GM18951 (cell line): ENCODE data around the gene TMEM131.

Experiments used
- POLR2A ChIP-seq: IDR thresholded peaks from 4 replicates; pipeline ENCODE4 v1.6.1; 2011; ENCODE audit warnings: mild to moderate bottlenecking; ENCODE audit not compliant: insufficient read length, insufficient read depth; ENCODE audit errors: extremely low read depth
- in situ Hi-C: fragments of 300-500 bp; cut with MboI; formaldehyde crosslinking; loops from one replicate; pipeline ENCODE4 v1.12.0; 2022; ENCODE audit warnings: low sequenced_read_pairs, mixed read lengths, inconsistent platforms; ENCODE audit not compliant: unreplicated experiment

Gene TMEM131

GRCh38 chr2:97950329-97951154 lies 45.2 kb downstream of the TMEM131 start:
- in situ Hi-C loops = no loop called here
- TF ChIP-seq POLR2A = no peak

DNA sequence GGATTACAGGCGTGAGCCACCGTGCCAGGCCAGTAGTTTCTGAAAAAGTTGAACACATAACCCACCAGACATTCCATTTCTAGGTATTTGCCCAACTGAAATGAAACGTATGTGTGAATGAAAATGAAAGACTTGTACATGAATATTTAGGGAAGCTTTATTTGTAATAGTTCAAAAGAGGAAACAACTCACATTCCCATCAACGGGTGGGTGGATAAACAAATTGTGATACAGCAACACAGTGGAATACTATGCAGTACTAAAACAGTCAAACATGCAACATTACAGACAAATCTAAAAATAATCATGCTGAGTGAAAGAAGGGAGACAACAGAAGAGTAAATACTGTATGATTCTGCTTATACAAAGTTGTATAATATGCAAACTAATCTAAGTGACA lies 46.8 kb downstream of the TMEM131 start:
- in situ Hi-C loops = no loop called here
- TF ChIP-seq POLR2A = no peak

DNA sequence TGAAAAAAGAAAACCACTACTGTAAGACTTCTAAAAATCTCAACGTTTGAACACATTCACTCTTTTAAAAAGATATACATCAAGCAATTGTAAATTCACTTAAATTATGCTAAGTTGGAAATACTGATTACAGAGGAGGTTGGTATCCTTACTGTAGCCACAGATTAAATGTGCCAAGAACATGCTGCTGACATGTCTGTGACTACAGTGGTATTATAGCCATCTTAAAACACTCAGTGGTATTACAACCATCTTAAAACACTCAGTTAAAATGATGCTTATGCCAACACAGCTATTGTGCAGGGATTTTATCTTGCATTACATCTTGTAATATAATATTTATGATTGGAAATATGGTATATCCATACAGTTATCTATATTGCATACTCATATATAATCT lies 50.0 kb downstream of the TMEM131 start:
- in situ Hi-C loops = no loop called here
- no peak for TF ChIP-seq POLR2A

GRCh38 chr2:97936881-97937280 lies 58.9 kb downstream of the TMEM131 start:
- in situ Hi-C loops = no loop called here

GRCh38 chr2:97936199-97936598 lies 59.5 kb downstream of the TMEM131 start:
- no peak for TF ChIP-seq POLR2A
- in situ Hi-C loops = no loop called here

More at GRCh38 chr2:97936881-97937280, 58.9 kb downstream of the TMEM131 start:
- no peak for TF ChIP-seq POLR2A

- no peak for TF ChIP-seq POLR2A
- in situ Hi-C loops = no loop called here
Observed at GRCh38 chr2:97935719-97936161, 60.0 kb downstream of the TMEM131 start.

DNA sequence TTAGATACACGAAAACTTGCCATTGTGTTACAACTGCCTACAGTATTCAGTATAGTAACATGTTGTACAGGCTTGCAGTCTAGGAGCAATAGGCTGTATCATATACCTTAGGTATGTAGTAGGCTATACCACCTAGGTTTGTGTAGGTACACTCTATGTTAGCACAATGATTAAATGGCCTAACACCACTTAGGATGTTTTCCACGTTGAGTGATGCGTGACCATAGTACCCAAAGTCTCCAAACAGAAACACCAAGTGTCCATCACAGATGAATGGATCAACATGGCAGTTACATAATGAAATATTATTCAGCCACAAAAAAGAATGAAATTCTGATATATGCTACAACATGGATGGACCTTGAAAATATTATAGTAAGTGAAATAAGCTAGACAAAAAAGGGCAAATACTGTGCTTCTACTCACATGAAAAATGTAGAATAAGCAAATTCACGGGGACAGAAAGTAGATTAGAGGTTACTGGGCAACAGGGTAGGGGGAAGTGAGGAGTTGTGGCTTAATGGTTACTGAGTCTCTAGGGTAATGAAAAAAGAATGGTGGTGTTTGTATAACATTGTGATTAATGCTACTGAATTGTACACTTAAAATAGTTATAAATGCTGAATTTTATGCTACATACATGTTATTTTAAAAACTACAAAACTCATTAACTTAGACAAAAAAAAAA lies 62.6 kb downstream of the TMEM131 start:
- in situ Hi-C loops = no loop called here
- no peak for TF ChIP-seq POLR2A

DNA sequence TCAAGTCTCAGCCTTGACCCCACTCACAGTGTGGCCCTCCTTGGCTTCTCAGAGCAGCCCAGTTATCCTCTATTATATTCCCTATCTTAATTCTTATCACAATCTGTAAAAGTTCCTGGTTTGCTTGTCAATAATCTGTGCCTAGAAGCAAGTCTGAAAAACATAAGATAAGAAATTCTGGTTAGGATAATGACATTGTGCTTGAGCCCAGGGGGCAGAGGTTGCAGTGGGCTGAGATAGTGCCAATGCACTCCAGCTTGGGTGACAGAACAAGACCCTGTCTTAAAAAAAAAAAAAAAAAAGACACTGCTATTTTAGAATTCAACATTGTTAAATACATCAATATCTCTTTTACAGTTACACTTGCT lies 63.9 kb downstream of the TMEM131 start:
- TF ChIP-seq POLR2A = no peak
- in situ Hi-C loops = no loop called here

DNA sequence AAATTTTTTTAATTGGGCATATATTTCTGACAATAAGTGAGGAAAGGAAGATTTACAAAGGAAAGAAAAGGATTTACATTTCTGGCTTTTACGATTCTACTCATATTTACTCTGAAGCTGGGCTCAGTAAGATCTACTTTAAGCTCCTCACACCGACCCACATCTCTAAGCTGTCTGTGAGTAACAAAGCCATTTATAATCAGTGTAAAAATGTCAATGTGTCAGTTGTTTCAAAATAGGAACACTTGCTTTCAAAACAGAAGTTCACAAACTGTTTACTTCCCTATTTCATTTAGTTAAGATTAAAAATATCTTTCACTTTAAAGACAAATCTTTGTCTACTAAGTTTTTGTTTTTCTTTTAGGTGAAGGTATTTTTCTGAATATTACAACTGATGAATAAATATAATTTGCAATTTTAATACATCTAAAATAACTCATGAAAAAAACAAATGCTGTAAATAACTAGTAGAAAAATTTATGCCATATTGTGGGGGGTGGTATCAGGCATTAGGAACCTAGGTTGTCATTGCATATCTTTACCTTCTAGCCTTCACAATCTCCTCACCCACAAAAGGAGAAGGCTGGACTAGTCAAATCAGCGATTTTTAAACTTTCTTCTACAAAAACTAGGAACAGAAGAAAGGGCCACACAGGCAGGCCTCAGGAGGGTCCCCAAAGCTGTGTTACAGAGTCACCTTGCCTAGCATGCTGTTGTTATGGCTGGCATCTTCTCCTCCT lies 64.5 kb downstream of the TMEM131 start:
- no peak for TF ChIP-seq POLR2A

DNA sequence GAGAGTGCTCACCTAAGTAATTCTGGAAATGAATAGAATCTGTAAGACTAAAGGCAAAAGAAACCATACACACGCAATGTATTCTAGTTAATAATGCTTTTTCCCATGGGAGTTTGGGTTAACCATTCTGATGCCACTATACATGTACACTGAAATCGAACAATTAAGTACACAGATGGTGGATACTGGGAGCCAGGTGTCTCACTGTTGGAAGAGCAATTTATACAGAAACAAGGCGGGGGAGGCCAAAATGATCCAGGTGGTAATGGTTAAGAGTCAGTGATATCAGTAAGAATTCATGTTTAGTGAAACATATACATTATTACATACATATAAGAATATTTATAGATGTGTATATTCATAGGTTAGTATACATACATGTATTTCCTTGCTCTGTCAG lies 67.2 kb downstream of the TMEM131 start:
- in situ Hi-C loops = no loop called here
- no peak for TF ChIP-seq POLR2A

More for the DNA sequence above, 64.5 kb downstream of the TMEM131 start:
- in situ Hi-C loops = no loop called here

DNA sequence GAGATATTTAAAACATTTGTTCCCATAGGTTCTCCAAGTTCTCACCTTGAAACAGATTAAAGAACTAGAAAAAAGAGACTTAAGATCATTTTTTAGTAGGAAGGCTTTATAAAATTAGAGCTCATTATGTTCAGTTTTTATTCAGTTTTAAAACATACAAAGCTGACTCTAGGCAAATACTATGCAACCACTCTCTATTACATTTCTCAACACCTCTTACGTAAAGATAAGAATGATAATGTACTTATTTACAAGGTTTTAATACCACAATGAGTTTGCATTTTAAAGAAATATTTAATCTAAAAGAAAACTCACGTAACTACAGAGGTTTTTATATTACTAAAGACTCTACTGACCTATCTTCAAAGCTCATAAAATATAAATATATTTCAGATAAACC lies 68.8 kb downstream of the TMEM131 start:
- in situ Hi-C loops = no loop called here

DNA sequence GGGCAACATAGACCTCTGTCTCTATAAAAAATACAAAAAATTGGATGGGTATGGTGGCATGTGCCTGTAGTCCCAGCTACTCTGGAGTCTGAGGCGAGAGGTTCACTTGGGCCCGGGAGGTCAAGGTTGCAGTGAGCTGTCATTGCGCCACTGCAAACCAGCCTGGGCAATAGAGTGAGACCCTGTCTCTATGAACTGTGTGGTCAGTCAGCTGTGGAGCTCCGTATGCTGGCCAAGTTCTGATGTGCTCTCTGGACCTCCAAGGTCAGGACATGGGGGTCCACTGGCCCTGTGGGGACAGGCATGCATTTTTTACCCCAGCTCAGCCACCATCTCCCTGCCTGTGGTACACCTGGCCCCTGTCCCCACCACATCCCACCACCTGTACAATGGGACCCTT lies 71.6 kb downstream of the TMEM131 start:
- in situ Hi-C loops = no loop called here
- TF ChIP-seq POLR2A = no peak

More for the DNA sequence above, 68.8 kb downstream of the TMEM131 start:
- TF ChIP-seq POLR2A = no peak

GRCh38 chr2:97919858-97920257 lies 75.9 kb downstream of the TMEM131 start:
- TF ChIP-seq POLR2A = no peak
- in situ Hi-C loops = no loop called here
